Large intestine (tissue), 3 donors: ENCODE data around the gene DLGAP4. TPM values are rescaled to one million over a fixed set of nuclear protein-coding genes. Genes with fewer than 3 reads are reported as not detected.

Experiments used
- DNase-seq, 2 donors: peaks; one replicate each; pipeline versions ENCODE4 v3.0.0 to v3.0.0-alpha.2; 2013
- H3K27ac ChIP-seq: one replicate; pipeline ENCODE4 v1.5.1; 2013; ENCODE audit warnings: low read length
- H3K27me3 ChIP-seq: 2 replicates; pipeline ENCODE4 v1.6.1; 2013; ENCODE audit warnings: low read length; ENCODE audit not compliant: control insufficient read depth, insufficient read depth
- H3K36me3 ChIP-seq: 2 replicates; pipeline ENCODE4 v1.6.1; 2013; ENCODE audit warnings: low read length; ENCODE audit not compliant: control insufficient read depth, insufficient read depth
- H3K4me1 ChIP-seq: one replicate; pipeline ENCODE4 v1.6.1; 2013; ENCODE audit warnings: low read length; ENCODE audit not compliant: control insufficient read depth, insufficient read depth
- H3K4me3 ChIP-seq: one replicate; pipeline ENCODE4 v1.5.1; 2013; ENCODE audit warnings: low read length
- H3K9me3 ChIP-seq: one replicate; pipeline ENCODE4 v1.6.1; 2013; ENCODE audit warnings: mild to moderate bottlenecking, low read depth, low read length, moderate library complexity; ENCODE audit not compliant: control insufficient read depth
- WGBS: methylation state at CpG from one replicate; pipeline ENCODE4 v1.1.5; 2013; ENCODE audit warnings: low lambda C conversion rate; ENCODE audit not compliant: insufficient coverage; 5-methylcytosine and 5-hydroxymethylcytosine counted together
- polyA plus RNA-seq: library from polyadenylated mRNA; unstranded; fragments of 120-200 nt; gene quantifications from one replicate; pipeline ENCODE4 v1.2.1, GENCODE V29; 2013

DLGAP4 gene
- polyA plus RNA-seq, 1 donor = 43.1 TPM

GRCh38 chr20:36309643-36310042 is 3.5 kb downstream of the DLGAP4 start:
- no peak for DNase-seq
- peaks cover 9% of the 10 kb centered on the region for H3K9me3 ChIP-seq
- H3K27ac ChIP-seq = no peak overlapping the region
- WGBS = 71% methylated on average over 1 of the region's 3 CpGs
- H3K4me1 ChIP-seq = peaks cover 4% of the 10 kb centered on the region
- H3K27me3 ChIP-seq = peaks cover 70% of the 10 kb centered on the region
- H3K4me3 ChIP-seq = no peak overlapping the region
- no peaks in the 10 kb centered on the region for H3K36me3 ChIP-seq

- no CpG with 5 or more reads among the region's 8 CpGs for WGBS
- no peak for DNase-seq
- Histone ChIP-seq H3K9me3 (peaks cover 12% of the 10 kb centered on the region), H3K4me1 (peaks cover 4% of the 10 kb centered on the region), H3K36me3 (no peaks in the 10 kb centered on the region), H3K27ac (no peak overlapping the region), H3K27me3 (peaks cover 62% of the 10 kb centered on the region), H3K4me3 (no peak overlapping the region)
Observed at GRCh38 chr20:36310215-36310981, 4.3 kb downstream of the DLGAP4 start.

GRCh38 chr20:36311141-36311853 is 5.2 kb downstream of the DLGAP4 start:
- peaks cover 57% of the 10 kb centered on the region for H3K27me3 ChIP-seq
- no peak overlapping the region for H3K27ac ChIP-seq
- H3K9me3 ChIP-seq = peaks cover 12% of the 10 kb centered on the region
- no peak for DNase-seq
- no peaks in the 10 kb centered on the region for H3K36me3 ChIP-seq
- H3K4me1 ChIP-seq = peaks cover 4% of the 10 kb centered on the region
- H3K4me3 ChIP-seq = no peak overlapping the region
- no CpG with 5 or more reads among the region's 17 CpGs for WGBS

- Histone ChIP-seq H3K4me1 (no peaks in the 10 kb centered on the region), H3K4me3 (no peak overlapping the region), H3K27ac (no peak overlapping the region), H3K9me3 (peaks cover 5% of the 10 kb centered on the region), H3K36me3 (no peaks in the 10 kb centered on the region), H3K27me3 (peaks cover 49% of the 10 kb centered on the region)
- DNase-seq = no peak
- no CpG with 5 or more reads among the region's 22 CpGs for WGBS
Observed at GRCh38 chr20:36311854-36312723, 6.0 kb downstream of the DLGAP4 start.

DNA sequence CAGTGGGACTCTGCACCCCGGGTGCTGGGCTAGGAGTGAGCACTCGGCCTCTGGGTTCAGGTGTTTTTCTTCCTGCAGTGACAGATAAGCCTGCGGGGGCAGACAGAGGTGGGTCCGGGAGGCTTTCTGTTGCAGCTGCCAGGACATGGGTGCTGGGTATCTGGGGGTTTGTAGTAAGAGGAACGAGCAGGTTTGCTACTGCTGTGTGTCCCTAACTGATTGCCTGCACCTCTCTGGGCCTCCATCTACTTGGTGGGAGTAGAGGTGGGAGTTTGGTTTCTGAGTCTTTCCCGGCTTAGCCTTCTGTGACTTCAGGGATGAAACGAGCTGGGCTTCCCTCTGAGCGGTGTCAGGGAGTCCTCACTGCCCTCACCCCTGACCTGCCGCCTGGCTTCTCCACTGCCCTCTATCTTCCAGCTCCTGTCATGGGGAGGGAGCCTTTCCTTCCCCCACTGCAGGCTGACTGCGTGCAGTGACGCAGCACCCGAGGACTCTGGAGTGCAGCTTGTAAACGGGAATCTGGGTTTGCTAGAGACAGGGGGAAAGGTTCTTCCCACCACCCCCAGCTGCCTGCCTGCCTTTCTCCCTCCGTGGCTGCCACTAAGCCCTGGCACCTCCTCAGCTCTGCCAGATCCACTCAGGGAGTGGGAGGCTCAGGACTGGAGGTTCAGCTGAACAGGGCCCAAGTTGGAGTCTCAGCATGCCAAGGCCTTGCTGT is 6.7 kb downstream of the DLGAP4 start:
- H3K4me3 ChIP-seq = no peak overlapping the region
- WGBS = no CpG with 5 or more reads among the region's 14 CpGs
- DNase-seq = no peak
- peaks cover 41% of the 10 kb centered on the region for H3K27me3 ChIP-seq
- H3K9me3 ChIP-seq = peaks cover 4% of the 10 kb centered on the region
- H3K27ac ChIP-seq = no peak overlapping the region
- no peaks in the 10 kb centered on the region for H3K4me1 ChIP-seq
- no peaks in the 10 kb centered on the region for H3K36me3 ChIP-seq

GRCh38 chr20:36313476-36313875 is 7.3 kb downstream of the DLGAP4 start:
- Histone ChIP-seq H3K4me3 (no peak overlapping the region), H3K36me3 (no peaks in the 10 kb centered on the region), H3K27ac (no peak overlapping the region), H3K4me1 (no peaks in the 10 kb centered on the region), H3K27me3 (peaks cover 35% of the 10 kb centered on the region), H3K9me3 (peaks cover 4% of the 10 kb centered on the region)
- WGBS = no CpG with 5 or more reads among the region's 3 CpGs
- no peak for DNase-seq

- WGBS = no CpG with 5 or more reads among the region's 11 CpGs
- Histone ChIP-seq H3K4me1 (no peaks in the 10 kb centered on the region), H3K9me3 (peaks cover 4% of the 10 kb centered on the region), H3K27me3 (peaks cover 32% of the 10 kb centered on the region), H3K4me3 (no peak overlapping the region), H3K36me3 (no peaks in the 10 kb centered on the region), H3K27ac (no peak overlapping the region)
- DNase-seq = no peak
Observed at GRCh38 chr20:36313926-36314325, 7.8 kb downstream of the DLGAP4 start.

GRCh38 chr20:36314734-36315544 is 8.8 kb downstream of the DLGAP4 start:
- WGBS = no CpG with 5 or more reads among the region's 12 CpGs
- no peak for DNase-seq
- peaks cover 23% of the 10 kb centered on the region for H3K27me3 ChIP-seq

DNA sequence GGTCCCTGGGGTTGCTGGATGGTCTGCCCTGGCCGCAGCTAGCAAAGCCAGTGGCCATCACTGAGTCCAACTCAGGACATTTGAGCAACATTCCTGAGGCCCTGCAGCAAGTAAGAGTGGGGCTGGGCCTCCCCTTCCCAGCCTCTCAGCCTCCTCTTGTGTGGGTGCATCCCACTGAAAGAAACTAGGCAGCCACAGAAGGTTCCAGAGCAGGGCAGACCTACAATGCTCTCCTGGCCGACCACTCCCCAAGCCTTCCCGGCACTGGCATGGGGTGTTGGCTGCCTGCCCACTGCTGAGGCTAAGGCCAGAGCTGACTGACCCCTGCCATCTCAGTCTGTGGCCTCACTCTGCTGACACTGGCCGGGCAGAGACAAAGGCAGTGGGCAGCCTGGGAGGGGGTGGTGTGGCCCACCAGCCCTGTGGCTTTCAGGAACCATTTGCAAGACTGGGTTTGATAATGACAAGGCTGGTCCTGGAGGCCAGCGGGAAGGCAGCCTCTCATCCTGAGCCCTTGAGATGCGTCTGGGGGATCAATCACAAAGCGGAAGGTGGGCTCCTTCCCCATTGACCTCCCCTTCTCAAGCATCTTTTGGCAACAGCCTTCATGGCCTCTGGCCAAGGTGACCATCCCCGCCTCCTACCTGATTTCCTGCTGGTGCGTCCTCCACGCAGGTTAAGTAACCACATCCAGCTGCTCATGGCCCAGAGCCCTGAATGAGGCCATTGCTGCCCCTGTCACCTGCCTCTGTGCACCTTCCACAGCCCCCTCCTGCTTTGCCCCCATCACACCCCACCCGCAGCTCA is 9.6 kb downstream of the DLGAP4 start:
- peaks cover 4% of the 10 kb centered on the region for H3K9me3 ChIP-seq
- H3K27ac ChIP-seq = no peak overlapping the region
- DNase-seq = no peak
- H3K36me3 ChIP-seq = no peaks in the 10 kb centered on the region
- peaks cover 18% of the 10 kb centered on the region for H3K27me3 ChIP-seq
- H3K4me1 ChIP-seq = no peaks in the 10 kb centered on the region
- no CpG with 5 or more reads among the region's 11 CpGs for WGBS
- no peak overlapping the region for H3K4me3 ChIP-seq

More at GRCh38 chr20:36314734-36315544, 8.8 kb downstream of the DLGAP4 start:
- Histone ChIP-seq H3K4me3 (no peak overlapping the region), H3K9me3 (peaks cover 4% of the 10 kb centered on the region), H3K4me1 (no peaks in the 10 kb centered on the region), H3K27ac (no peak overlapping the region), H3K36me3 (no peaks in the 10 kb centered on the region)
